ENCODE results near the gene DIAPH1.

DIAPH1 gene

DNA sequence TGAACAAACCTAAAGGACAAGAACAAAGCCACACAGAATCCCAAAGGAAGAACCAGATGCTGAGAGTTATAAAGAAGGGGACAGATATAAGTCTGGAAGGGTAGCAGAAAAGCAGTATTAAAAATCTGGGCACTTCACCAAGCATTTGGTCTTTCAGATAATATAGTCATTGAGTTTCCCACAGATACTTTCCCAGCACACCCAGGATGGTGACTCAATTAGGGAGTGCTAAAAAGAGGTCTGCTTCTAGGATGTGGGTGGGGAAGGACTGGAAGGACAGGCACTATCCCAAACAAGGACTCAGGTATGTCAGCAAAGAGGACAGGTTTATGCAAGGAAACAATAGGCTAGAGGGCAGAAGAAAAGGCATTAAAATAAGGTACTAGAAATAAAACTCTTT is 59.3 kb downstream of the DIAPH1 start:
- DNase-seq: no peak

DNA sequence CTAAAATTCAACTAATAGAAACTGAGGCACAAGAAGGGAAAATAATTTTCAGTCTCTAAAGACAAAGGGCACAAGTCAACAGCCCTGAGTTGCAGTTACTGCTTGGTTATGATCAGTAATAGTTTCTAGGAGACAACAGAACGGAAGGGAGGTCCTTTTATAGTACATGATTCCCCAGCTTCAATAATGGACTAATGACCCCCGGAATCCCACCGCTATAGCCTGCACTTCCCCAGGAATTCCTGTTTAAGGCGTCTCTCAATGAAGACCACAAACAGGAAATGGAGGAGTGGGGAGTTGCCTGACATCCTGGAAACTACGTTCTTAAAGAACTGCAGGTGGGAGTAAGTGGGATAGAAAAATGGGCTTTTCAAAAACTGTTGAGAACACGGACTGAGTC is 60.6 kb downstream of the DIAPH1 start:
- DNase-seq: no peak

DNA sequence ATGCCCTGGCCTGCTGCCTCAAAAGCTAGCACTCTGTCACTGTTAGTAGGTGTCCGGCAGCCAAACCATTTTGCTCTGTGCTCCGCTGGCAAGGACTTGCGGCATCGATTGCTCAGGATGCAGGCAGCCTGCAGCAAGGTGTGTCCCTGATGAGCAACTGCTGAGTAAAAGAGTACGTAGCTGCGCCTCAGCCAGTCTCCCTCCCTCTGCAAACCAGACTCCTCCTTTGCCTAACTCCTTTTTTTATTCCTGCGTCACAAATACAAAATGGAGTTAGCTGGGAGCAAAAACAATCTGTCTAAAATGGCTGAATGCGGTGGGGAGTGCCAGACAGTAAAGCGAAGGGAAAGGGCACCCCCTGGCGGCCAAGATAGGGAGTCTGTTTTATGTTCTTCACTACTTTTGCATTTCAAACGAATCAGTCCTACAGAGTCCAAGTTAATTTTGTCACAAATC is 61.1 kb downstream of the DIAPH1 start:
- peak; percentile 72 for DNase-seq

DNA sequence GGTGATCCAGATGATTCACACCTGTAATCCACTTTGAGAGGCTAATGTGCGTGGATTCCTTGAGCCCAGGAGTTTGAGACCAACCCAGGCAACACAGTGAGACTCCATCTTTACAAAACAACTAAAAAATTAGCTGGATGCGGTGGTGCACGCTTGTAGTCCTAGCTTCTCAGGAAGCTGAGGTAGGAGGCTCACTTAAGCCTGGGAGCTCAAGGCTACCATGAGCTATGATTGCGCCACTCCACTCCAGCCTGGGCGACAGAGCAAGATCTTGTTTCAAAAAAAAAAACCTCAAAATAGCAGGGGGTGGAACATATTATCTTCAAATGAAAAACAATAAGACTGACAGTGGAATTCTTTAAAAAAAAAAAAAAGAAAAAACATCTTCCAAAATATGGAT is 70.9 kb downstream of the DIAPH1 start:
- no peak for DNase-seq

DNA sequence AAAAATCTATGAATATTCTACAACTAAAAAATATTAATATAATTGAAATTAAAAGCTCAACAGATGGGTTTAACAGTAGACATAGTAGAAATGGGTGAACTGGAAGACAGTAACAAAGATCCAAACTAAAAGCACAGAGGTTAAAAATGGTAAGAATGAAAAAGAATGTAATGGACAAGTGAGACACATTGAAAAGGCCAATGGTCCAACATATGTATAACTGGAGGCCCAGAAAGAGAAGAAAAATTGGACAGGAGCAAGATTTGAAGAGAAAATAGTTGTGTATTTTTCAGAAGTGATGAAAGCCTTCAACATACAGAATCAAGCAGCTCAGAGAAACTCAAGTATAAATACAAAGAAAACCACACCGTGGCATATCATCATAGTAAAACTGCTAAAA is 71.3 kb downstream of the DIAPH1 start:
- DNase-seq: no peak

DNA sequence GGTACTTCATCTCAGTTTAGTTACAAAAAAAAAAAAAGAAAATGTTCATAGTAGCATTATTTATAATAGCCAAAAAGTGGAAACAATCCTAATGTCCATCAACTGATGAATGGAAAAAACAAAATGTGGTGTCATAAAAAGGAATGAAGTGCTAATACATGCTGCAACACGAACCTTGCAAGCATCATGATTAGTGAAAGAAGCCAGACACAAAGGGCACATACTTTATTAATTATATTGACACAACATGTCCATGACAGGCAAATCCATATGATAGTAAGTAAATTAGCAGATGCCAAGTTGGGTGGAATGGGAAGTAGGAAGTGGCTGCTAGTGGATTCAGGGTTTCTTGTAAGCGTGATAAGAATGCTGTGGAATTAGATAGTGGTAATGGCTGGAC is 75.7 kb downstream of the DIAPH1 start:
- DNase-seq: no peak

DNA sequence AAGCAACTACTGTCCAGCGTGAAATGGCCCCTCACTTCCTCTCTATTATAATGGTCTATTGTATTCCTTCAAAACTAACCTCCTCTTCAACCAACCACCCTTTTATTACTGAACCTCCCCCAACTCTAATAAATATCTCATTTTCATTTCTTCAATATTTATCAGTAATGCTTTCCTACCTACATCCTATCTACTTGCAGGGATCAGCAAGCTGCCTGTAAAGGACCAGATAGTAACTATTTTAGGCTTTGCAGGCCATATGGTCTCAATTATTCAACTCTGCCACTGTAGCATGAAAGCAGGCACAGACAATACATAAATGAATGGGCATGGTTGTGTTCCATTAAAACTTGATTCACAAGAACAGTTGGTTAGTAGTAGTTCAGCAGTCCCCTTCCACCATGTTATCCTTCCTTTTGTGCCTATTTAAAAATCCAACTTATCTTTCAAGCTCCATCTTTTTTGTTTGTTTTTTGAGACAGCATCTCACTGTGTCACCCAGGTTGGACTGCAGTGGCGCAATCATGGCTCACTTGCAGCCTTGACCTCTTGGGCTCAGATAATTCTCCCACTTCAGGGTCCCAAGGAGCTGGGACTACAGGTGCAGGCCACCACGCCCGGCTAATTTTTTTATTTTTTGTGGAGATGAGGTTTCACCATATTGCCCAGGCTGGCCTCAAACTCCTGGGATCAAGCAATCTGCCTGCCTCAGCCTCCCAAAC is 84.1 kb downstream of the DIAPH1 start:
- DNase-seq: no peak

DNA sequence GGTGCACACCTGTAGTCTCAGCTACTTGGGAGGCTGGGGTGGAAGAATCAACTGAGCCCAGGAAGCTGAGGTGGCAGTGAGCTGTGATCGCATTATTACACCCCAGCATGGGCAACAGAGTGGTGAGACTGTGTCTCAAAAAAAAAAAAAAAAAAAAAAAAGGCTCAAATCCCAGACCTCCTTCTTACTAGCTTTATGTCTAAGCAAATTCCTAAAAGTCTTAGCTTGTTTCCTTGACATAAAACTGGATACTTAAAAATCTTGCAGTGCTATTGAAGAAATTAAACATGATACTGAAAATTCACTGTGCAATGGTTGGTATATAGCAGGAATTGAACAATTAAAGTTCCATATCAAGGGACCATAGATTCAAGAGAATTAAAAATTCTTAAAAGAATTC is 84.9 kb downstream of the DIAPH1 start:
- no peak for DNase-seq

DNA sequence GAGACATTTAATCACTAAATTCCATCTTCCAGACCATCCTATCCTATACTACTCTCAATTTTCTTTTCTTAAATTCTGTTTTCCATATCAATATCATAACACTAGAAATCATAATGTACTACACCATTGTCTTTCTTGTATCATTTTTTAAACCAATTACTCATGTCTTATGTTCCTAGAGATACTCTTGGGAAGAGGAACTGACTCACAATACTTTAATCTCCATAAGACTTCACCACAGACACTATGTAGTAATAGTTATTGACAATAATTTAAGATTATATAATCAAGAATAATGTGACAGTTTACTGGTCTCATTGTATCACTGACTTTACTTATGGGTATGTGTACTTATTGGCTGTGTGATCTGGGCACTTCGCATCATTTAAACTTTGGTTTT is 86.1 kb downstream of the DIAPH1 start:
- no peak for DNase-seq

DNA sequence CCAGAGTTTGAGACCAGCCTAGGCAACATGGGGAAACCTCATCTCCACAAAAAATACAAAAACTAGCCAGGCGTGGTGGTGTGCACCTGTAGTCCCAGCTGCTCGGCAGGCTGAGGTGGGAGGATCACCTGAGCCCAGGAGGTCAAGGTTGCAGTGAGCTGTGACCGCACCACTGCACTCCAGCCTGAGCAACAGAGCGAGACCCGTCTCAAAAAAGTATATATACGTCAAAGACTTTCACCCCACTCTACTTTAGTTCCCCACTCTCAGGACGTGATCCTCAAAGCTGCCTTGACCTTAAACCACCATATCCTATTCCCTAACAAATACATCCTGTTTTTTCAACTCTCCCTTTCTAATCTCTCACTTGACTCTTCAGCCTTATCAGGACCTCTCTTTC is 88.9 kb downstream of the DIAPH1 start:
- DNase-seq: no peak

DNA sequence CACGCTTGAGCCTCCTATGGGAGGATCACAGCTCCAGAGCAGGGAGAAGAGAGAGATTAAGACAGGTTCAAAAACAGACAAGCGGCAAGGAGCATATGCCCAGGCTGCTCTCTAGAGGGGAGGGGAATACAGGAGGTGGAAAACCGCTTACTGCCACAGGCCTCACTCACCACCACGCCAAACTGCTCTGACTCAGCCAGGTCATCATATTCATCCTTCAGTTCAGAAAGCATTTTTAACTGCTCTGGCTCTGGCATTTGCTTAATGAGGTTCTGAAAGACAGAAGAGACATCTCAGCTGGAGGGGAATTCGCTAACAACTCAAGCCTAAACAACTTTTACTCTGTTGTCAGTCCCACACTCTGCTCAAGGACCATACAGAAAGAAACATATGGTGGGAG is 89.8 kb downstream of the DIAPH1 start:
- DNase-seq: no peak

DNA sequence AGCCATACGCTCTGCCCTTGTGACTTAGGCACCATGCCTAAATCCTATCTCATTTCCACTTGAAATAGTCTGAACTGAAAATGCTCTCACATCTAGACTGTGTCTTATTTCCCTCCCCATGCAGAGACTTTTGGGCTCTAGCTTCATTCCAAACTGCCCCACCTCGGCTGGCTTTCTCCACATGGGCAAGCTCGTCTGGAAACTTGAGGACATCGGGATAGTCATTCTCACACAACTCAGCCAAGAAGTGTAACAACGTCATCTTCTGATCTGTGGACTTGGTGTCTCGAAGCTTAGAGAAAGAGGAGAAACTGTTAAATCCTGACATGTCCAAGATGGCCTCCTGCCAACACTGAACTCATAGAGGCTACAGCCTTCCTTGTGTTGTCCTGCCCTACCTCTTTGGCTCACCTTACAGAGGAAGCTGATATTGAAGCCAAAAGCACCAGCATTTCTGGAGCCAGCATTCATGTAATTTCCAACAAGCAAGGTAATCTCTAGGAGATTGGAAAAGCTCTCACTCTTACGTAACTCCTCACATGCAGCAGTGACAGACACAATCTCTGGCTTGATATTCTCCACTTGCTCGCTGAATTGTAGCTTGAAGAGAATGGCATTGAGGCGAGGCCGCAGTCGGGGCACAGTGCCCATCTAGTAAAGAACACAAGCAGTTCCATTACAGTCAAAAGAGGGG is 90.4 kb downstream of the DIAPH1 start:
- no peak for DNase-seq

DNA sequence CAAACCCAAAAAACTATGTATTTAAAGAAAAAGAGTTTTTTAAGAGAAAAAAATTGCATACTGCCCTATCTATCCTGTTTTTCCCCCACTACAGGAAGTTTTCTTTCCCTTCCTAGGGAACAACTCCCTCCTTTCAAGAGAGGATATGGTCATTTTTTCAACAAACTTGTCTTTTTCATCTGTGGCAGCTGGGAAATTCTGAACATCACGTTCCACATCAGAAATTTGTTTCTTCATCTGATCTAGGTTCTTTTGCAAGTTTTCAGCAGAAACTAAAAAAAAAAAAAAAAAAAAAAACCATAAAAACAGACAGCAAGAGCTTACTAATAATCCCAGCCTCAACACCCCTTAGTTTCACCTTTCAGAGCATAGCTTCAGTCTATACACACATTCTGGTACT is 91.4 kb downstream of the DIAPH1 start:
- DNase-seq: no peak

DNA sequence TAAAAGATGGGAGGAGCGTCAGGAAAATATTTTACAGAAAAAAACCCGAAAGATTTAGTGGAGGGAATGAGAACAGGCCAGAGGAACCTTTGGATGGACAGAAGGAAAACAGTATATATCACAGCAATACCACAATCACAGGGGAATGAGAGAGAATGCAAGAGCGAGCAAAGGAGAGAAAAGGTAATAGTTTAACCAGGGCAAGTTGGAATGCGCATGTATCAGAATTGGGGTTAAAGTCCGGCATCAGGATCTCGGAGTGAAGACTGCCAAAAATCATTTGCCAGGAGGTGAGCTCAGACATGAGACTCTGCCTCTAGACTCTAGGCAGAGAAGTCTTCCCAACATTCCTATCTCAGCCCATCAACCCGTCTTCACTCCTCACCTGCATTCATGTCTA is 93.1 kb downstream of the DIAPH1 start:
- no peak for DNase-seq

DNA sequence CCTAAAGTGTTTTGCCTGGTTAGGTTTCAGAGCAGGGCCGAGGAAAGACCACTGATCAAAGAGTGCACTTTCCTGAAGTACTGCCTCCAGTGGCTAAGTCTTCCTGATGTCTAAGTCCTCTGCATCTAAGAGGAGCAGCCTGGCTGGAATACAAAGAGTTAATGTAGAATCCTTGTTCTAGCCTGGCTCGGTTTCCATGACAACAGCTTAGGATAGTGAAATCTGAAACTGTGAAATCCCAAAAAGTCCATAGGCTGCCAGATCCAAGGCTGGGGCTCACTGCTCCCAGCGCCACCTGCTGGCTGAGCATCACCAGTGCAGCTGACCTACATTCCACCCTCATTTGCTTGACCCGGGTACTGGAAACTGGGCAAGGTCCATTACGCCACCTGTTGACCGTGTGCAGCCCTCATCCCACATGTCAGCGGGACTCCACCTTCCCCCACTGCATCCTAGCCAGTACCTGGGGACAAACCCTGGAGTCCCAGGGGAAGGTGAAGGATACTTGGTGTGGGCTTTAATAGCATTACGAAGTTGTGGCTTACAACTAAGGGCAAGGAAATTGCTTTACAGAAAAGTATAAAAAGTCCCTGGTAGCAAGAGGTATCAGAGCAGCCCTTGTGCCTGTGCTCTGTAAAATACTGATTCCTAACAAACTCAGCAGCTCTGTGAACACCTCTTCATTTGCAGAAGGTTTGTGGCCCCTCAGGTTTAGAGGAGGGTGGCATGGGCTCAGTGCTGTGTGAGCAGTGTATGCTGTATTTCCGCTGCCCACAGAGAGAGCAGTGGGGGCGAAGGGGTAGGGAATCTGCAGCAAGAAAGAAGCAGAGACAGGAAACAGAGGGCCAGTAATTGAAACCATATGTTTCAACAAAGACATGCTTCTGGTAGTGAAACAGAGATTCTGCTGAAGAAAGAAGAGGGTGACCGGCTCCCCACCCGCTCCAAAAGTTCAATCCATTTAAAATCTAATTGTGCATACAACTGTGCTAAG is 93.9 kb downstream of the DIAPH1 start:
- DNase-seq: peak; percentile 47

DNA sequence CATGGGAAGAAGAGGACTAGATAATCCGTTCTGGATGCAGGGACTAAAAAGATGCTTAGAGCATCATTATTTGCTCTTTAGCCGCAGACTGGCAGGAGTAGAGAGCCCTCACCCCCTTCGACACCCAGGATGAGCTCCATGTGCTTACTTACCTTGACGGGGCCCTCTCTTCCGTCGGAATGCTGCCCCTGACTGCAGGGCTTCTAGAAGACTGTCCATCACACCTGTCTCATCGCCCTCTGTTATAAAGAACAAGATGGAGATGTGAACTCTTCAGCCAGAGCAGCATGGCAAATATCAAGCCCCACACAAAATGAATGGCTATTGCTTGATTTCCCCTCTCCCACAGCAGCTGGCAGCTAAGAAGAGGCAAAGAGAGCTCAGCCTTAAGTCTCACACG is 94.8 kb downstream of the DIAPH1 start:
- no peak for DNase-seq

DNA sequence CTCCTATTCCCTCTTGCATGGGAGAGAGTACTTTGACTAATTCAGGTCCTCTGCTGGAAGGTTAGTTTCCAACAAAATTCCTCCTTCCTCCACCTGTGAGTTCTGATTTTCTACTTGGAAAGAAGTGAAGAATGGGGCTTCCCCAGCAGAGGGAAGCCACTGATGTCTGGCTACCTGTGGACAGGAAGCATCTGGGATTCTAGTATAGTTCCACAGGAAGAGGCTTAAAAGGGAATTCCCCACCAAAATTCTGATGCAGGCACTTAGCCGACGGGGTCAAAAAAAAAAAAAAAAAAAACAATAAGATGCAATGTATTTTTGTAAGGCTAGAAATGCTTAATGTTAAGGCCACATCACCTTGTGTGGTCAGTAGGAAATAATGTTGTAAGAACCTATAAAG is 96.5 kb downstream of the DIAPH1 start:
- no peak for DNase-seq

DNA sequence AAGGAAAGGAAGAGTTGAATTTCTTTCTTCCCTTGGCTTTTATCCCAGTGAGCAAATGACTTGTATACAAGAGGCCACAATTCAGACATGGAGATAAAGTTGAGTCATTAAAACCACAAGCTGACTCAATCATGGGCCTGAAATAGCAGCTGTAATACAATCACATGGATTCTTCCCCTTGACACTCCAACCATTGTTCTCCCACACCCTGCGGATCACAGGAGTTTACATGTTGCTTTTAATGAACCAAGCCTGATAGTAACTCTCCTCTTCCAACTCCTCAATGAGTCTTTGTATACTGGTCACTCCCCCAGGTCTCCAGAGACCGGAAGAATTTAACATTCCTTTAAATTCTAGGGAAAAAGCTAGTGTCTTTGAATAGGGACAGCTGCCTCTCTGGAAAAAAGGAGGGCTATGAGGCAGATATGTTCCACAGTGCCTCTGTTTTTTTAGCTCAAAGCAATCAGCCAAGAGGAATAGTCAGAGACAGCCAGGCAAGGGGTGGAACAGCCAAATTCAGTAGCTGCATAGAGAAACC is 97.5 kb downstream of the DIAPH1 start:
- DNase-seq: no peak

DNA sequence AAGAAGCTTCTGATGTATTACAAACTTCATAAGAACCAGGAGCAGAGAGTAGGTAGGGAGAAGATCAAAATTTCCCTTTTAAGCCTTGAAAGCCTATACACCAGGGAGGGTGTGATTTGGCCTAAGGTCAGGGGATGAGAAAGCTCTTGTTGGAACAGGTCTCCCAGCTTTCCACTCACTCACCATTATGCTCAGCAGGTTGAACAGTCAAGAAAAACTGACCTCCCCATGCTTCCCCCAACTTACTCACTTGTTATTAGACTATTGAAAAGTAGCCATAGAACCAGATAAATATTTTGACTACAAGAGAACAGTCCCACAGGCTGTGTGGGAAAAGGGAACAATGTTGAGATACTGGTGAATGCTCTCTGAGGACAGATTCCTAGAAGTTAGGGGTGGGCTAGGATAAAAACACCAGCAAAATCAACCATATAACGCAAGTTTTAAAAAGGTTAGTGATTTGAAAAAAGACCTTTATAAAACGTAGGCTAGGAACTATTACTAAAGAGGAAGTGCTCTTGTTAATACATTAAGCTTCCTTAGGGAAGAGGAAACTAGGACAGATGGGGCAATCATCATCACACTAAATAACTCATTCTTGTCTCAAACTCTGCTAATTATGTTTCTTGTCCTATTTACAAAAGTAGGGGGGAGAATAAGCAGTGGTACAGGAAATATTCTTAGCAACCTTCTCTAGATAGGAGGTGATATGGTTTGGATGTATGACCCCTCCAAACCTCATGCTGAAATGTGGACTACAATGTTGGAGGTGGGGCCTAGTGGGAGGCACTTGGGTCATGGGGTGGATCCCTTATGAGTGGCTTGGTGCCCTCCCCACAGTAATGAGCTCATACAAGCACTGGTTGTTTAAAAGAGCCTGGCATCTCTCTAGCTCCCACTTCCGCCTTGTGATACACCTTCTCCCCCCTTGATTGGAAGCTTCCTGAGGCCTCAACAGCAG is 98.9 kb downstream of the DIAPH1 start:
- DNase-seq: no peak

DNA sequence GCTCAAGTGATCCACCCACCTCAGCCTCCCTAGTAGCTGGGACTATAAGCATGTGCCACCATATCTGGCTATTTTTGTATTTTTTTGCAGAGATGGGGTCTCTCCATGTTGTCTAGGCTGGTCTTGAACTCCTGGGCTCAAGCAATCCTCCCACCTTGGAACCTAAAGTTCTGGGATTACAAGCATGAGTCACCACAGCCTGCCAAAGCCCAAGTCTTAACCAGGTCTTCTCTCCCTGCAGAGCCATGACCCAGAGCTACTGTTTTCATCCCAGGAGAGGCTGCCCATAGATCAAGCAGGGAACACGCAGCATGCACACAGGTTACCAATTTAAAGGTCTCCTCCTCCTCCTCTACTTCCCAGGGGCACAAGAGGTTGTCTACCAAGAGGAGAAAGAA is 100.2 kb downstream of the DIAPH1 start:
- DNase-seq: no peak

DNA sequence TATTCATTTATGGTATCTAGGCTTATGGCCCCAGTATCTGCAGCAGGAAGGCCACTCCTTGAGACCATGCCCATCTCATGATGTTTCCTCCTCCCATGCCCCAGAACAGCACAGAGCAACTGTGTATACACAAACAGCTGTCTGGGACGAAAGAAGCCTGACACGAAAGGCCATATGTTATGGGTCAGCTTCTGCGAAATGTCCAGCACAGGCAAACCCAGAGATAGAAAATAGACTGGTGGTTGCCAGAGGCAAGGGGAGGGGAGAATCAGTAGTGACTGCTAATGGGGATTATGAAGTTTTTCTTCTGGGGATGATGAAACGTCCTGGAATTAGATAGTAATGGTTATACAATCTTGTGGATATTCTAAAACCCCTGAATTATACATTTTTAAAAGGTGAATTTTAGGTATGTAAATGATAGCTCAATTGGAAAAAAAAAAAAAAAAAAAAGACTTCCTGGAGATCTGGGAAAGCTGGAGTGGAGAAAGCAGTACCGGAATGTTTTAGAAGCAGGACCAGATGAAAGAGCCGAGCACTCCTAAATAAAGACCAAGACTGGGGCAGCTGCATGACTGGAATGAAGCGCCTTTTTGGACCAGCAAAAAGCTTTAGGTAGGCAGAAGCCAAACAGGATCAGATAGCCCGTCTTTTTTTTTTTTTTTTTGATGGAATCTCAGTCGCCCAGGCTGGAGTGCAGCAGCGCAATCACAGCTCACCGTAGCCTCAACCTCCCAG is 100.8 kb downstream of the DIAPH1 start:
- DNase-seq: no peak
